HG03196 (cell line): Measurements from ENCODE around the gene NXPH1.

Source experiments
- ATAC-seq: cut with Tn5 transposase; IDR thresholded peaks from one replicate; pipeline ENCODE4 v1.9.1; 2021; ENCODE audit not compliant: unreplicated experiment

The NXPH1 gene

GRCh38 chr7:8491544-8492489 is 58.4 kb downstream of the NXPH1 start:
- ATAC-seq, result no peak

DNA sequence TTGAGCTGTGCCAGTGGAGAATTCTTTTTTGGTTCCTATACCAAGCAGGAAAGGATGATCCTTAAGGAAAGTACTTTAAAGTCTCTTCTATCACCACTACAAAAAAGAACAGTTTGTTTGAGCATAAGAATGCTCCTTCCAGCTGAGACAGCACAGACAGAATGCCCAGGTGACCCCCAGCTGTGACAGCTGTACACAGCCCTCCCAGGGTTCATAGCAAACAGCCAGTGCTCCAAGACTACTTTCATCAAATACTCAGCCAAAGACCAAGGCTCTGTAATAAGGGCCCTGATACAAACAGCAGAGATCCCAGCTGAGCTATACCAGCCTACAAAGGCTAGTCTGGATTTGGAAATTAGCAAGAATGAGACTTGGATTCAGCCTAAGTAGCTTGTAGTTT is 65.7 kb downstream of the NXPH1 start:
- ATAC-seq, result no peak

DNA sequence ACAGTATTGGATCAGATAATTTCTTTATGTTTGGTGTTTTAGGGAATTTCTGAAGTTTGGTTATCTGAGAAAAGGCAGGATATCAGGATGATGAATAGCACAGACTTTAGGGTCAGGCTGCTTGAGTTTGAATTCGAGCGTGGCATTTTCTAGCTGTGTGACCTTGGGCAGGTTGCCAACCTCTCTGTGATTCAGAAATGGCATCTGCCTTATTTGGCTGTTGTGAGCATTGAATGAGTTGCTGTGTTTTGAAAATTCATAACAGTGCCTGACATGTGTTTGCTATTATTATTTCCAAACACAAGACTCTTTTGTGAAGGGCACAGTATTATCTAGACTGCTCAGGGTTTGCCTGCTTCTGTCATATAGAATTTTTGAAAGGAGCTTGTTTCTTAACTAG is 66.9 kb downstream of the NXPH1 start:
- ATAC-seq, result no peak

DNA sequence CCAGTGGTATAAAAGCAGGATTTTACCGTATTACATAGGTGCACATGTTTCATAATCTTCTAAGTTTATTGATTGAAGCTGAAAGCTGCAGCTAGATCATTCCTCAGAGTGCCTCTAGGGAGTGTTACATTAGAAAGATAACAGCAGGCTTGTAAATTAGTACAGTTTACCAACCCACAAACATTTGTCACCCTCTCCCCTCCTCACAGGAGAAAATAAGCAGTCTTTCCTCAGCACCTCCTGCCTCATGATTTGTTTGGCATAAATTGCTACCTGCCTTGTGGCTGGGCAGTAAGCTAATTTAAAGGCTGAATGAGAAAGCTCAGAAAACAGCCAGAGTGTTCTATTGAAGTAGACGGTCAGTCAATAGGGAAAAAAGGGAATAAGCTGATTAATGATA is 74.2 kb downstream of the NXPH1 start:
- ATAC-seq, result no peak

GRCh38 chr7:8509621-8510020 is 76.2 kb downstream of the NXPH1 start:
- ATAC-seq, result no peak

DNA sequence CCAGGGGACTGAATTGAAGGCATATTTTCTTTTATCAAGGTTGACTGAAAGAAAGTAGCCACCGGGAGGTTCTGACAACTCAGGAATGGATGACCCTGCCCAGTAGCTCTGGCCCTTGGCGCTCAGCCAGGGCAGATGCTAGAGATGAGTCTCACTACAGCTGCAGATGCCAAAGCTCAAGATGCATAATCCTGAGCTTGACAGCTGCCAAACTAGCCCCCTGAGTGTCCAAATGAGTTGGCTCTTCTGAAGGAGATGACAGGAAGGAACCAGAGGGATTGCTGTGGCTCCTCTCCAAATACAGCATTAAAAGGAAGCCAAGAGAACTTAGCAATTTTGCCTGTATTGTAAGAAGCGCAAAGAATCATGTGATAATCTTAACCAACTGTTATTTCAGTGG is 78.4 kb downstream of the NXPH1 start:
- no peak for ATAC-seq

- no peak for ATAC-seq
Observed at GRCh38 chr7:8514781-8515519, 81.5 kb downstream of the NXPH1 start.

GRCh38 chr7:8515640-8516185 is 82.3 kb downstream of the NXPH1 start:
- ATAC-seq, result no peak

- ATAC-seq, result no peak
Observed at GRCh38 chr7:8516976-8517375, 83.6 kb downstream of the NXPH1 start.

DNA sequence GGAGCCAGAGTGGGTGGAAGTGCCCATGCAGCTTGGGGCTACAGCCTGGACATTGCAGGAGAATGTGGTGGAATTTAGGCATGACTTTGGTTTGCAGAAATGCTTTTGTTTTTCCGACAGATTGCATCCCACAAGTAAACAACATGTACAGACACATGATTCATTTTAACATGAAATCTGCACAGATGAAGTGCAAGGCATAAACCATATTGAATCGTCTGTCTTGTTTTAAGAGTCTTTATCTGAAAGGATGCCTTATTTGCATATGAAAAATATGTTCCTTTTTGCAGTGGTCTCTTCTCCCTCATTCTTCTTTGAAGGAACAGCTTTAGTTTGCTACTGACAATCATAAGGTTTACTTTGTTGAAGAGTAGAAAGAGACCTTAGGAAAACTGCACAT is 94.9 kb downstream of the NXPH1 start:
- ATAC-seq, result no peak

DNA sequence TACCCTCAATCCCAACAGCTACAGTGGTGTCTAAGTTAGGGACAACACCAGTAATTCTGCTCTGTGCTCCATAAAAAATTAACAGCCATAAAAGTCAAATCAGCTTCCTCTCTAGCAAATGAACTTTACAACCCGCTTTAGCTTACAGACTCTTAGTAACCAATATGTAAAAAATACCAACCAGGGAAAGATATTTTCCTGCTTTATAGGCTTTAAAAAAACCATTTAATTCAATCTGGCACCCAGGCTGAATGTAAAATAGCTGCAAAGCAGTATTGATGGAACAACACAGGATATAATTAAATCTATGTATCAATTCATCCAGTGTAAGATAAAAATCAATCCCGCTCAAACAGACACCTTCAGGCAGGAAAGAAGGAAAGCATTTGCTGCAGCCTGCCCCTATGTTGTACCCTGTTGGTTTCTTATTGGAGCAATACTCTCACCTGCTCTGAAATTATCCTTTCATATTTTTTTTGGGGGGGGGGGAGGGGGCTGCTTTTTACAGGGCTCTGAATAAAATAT is 98.6 kb downstream of the NXPH1 start:
- ATAC-seq, result no peak

GRCh38 chr7:8536431-8536830 is 103.0 kb downstream of the NXPH1 start:
- ATAC-seq, result no peak

GRCh38 chr7:8549046-8549445 is 115.6 kb downstream of the NXPH1 start:
- ATAC-seq, result no peak

GRCh38 chr7:8560501-8560900 is 127.1 kb downstream of the NXPH1 start:
- no peak for ATAC-seq

GRCh38 chr7:8561449-8561848 is 128.0 kb downstream of the NXPH1 start:
- no peak for ATAC-seq

DNA sequence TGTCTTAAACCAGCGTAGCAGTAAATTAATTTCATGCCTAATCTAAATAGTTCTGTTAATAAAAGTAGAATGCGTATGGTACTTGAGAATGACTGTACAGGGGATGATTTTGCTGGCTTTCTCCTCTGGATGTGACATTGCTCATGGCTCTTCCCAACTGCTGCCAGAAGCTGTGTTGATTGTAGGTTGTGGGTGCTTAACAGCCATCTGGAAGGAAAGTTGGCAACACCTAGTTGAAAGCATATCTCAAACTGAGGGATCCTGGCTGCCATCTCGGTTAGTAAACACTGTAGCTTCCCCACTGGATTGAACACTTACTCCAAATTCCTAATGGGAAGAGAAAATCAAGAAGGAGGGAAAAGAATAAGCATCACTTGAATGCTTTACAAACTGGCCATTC is 130.9 kb downstream of the NXPH1 start:
- no peak for ATAC-seq

GRCh38 chr7:8566016-8566415 is 132.6 kb downstream of the NXPH1 start:
- no peak for ATAC-seq

GRCh38 chr7:8567626-8568025 is 134.2 kb downstream of the NXPH1 start:
- no peak for ATAC-seq

- ATAC-seq, result no peak
Observed at GRCh38 chr7:8579661-8580194, 146.3 kb downstream of the NXPH1 start.

GRCh38 chr7:8581842-8582241 is 148.4 kb downstream of the NXPH1 start:
- ATAC-seq, result no peak

DNA sequence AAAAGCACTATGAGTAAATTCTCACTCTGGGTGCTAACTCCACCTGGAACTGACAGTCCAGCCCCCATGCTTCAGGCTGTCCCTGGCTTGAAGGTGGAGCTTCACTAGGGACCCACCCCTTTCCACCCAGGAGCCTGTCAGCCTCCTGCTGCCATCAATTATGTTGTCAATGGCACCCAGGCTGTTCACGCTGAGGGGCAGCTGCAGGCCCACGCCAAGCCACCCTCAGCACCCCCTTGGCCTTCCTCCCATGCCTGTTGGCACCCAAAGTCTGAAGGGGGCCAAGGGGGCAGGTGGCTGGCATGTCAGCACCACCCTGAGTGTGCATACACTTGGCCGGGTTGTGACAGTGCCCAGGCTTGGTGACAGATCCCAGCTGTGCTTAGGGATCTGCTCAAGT is 149.3 kb downstream of the NXPH1 start:
- no peak for ATAC-seq
